Neural crest cell (in vitro differentiated cells): Measurements from ENCODE around the gene ALOX15B. TPM values are rescaled to one million over a fixed set of nuclear protein-coding genes. Genes with fewer than 3 reads are reported as not detected.

Experiments
- DNase-seq: peaks from one replicate; pipeline ENCODE4 v3.0.0; 2021; ENCODE audit warnings: low read depth, mixed read lengths, low spot score
- H3K27ac Mint-ChIP-seq: one replicate; pipeline ENCODE4 v1.8.0; 2021; ENCODE audit warnings: mild to moderate bottlenecking, mixed read lengths; ENCODE audit not compliant: unreplicated experiment
- H3K27me3 Mint-ChIP-seq: 2 replicates; pipeline ENCODE4 v1.8.0; 2021; ENCODE audit warnings: low read depth, mild to moderate bottlenecking, mixed read lengths
- H3K36me3 Mint-ChIP-seq: 2 replicates; pipeline ENCODE4 v1.8.0; 2021; ENCODE audit warnings: low read depth, mild to moderate bottlenecking, mixed read lengths
- H3K4me1 Mint-ChIP-seq: 2 replicates; pipeline ENCODE4 v1.8.0; 2021; ENCODE audit warnings: mixed read lengths
- H3K4me3 Mint-ChIP-seq: one replicate; pipeline ENCODE4 v1.8.0; 2021; ENCODE audit warnings: mild to moderate bottlenecking, mixed read lengths
- H3K9me3 Mint-ChIP-seq: 2 replicates; pipeline ENCODE4 v1.8.0; 2021; ENCODE audit warnings: mixed read lengths
- CTCF ChIP-seq: fragments of 200-600 bp; sonication (generic); conservative IDR thresholded peaks from 2 replicates; pipeline ENCODE4 v1.5.0; 2021; ENCODE audit warnings: antibody characterized with exemption, mild to moderate bottlenecking
- total RNA-seq: library from RNA; stranded (reverse); gene quantifications from 2 replicates; pipeline ENCODE4 v1.2.1, GENCODE V29; 2021

ALOX15B gene
- total RNA-seq, 1 donor from 2014 or later = not detected

GRCh38 chr17:8025176-8025911 lies 13.5 kb upstream of the ALOX15B start:
- Mint-ChIP-seq H3K9me3 (no peaks in the 10 kb centered on the region), H3K4me1 (no peaks in the 10 kb centered on the region), H3K36me3 (no peaks in the 10 kb centered on the region), H3K27ac (no peak overlapping the region), H3K27me3 (peaks cover 28% of the 10 kb centered on the region), H3K4me3 (no peak overlapping the region)
- no peak for TF ChIP-seq CTCF
- no peak for DNase-seq

- Mint-ChIP-seq H3K36me3 (no peaks in the 10 kb centered on the region), H3K9me3 (no peaks in the 10 kb centered on the region), H3K4me1 (no peaks in the 10 kb centered on the region), H3K27me3 (peaks cover 38% of the 10 kb centered on the region), H3K27ac (no peak overlapping the region), H3K4me3 (no peak overlapping the region)
- no peak for DNase-seq
- no peak for TF ChIP-seq CTCF
Measured at GRCh38 chr17:8029121-8029520, 9.7 kb upstream of the ALOX15B start.

GRCh38 chr17:8031261-8031661 lies 7.6 kb upstream of the ALOX15B start:
- DNase-seq = no peak
- peaks cover 50% of the 10 kb centered on the region for H3K27me3 Mint-ChIP-seq

GRCh38 chr17:8031950-8032349 lies 6.9 kb upstream of the ALOX15B start:
- Mint-ChIP-seq H3K9me3 (no peaks in the 10 kb centered on the region), H3K4me1 (no peaks in the 10 kb centered on the region), H3K27ac (no peak overlapping the region), H3K36me3 (no peaks in the 10 kb centered on the region), H3K4me3 (no peak overlapping the region), H3K27me3 (peaks cover 48% of the 10 kb centered on the region)
- DNase-seq = no peak
- no peak for TF ChIP-seq CTCF

More at GRCh38 chr17:8031261-8031661, 7.6 kb upstream of the ALOX15B start:
- Mint-ChIP-seq H3K36me3 (no peaks in the 10 kb centered on the region), H3K27ac (no peak overlapping the region), H3K9me3 (no peaks in the 10 kb centered on the region), H3K4me1 (no peaks in the 10 kb centered on the region), H3K4me3 (no peak overlapping the region)
- TF ChIP-seq CTCF = no peak

- DNase-seq = no peak
- Mint-ChIP-seq H3K36me3 (no peaks in the 10 kb centered on the region), H3K27me3 (peaks cover 43% of the 10 kb centered on the region), H3K27ac (no peak overlapping the region), H3K9me3 (peaks cover 1% of the 10 kb centered on the region), H3K4me3 (no peak overlapping the region), H3K4me1 (no peaks in the 10 kb centered on the region)
- TF ChIP-seq CTCF = no peak
Measured at GRCh38 chr17:8032442-8032841, 6.4 kb upstream of the ALOX15B start.
